WI38 (cell line): Measurements from ENCODE around the gene SARDH.

ENCODE experiments used
- H3K4me3 ChIP-seq: 2 replicates; pipeline ENCODE4 v1.5.1; 2011; ENCODE audit warnings: low read depth, mild to moderate bottlenecking, control low read depth, low read length
- CTCF ChIP-seq: IDR thresholded peaks from 2 replicates; pipeline ENCODE4 v1.5.1; 2012; ENCODE audit warnings: low read depth, mild to moderate bottlenecking, control low read depth, low read length

The SARDH gene

GRCh38 chr9:133715295-133715865 is 22.8 kb downstream of the SARDH start:
- H3K4me3 ChIP-seq = no peak overlapping the region

GRCh38 chr9:133714606-133715294 is 23.4 kb downstream of the SARDH start:
- no peak for TF ChIP-seq CTCF
- H3K4me3 ChIP-seq = no peak overlapping the region

More at GRCh38 chr9:133715295-133715865, 22.8 kb downstream of the SARDH start:
- no peak for TF ChIP-seq CTCF

- H3K4me3 ChIP-seq = no peak overlapping the region
- no peak for TF ChIP-seq CTCF
Observed at GRCh38 chr9:133713960-133714495, 24.1 kb downstream of the SARDH start.

- no peak for TF ChIP-seq CTCF
- no peak overlapping the region for H3K4me3 ChIP-seq
Observed at GRCh38 chr9:133713150-133713959, 24.8 kb downstream of the SARDH start.

GRCh38 chr9:133712221-133713100 is 25.7 kb downstream of the SARDH start:
- TF ChIP-seq CTCF = no peak
- no peak overlapping the region for H3K4me3 ChIP-seq

- H3K4me3 ChIP-seq = no peak overlapping the region
- TF ChIP-seq CTCF = no peak
Observed at GRCh38 chr9:133711428-133712220, 26.5 kb downstream of the SARDH start.
